Colon (tissue), 2 donors: ENCODE data around the gene SAMD15.
"Not testable (repeated sequence)": the region's sequence is repeated elsewhere in the genome, so short reads cannot be mapped to it uniquely, and the experiment has no call there.

Source experiments
- FAIRE-seq: peaks from 2 replicates; lab custom pipeline; 2012; peaks lifted over from hg19 to GRCh38; lab: Jason Lieb, UNC
- donor health status: control.
- donor health status: control.

Gene SAMD15

DNA sequence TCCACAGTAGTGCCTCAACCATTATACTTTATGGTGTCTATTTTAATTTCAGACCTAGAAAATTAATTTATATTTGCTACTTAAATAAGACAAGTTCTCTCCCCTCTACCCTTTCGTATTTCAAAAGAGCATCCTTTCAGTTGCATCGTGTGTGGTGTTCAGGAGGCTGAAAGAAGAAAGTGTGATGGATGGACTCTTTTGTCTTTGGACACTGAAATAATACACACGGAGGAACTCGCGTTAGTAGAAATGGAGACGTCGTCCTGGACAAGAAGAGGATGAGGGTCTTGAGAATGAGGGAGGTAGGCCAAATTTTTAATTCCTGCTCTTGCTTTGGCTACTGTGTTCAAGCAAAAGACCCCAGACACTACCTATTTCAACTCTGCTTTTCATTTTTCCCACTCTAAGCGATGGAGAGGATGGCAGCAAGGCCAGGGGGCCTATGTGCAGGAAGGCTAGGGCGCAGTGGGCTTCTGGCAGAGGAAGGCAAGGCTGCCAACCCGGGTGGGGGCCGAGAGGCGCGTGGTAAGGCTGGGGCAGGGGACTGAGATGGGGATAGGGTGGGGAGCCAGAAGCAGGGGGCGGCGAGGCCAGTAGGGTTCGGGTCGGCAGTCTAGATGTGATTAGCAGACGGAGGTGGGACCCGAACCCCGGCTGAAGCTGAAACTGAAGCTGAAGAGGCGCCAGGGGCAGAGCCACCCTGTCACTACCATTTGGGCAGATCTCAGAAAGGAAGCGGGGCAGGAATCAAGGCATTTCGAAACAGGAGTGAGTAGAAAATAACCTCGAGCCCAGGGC, 1.0 kb upstream of the SAMD15 start:
- no peak for FAIRE-seq

DNA sequence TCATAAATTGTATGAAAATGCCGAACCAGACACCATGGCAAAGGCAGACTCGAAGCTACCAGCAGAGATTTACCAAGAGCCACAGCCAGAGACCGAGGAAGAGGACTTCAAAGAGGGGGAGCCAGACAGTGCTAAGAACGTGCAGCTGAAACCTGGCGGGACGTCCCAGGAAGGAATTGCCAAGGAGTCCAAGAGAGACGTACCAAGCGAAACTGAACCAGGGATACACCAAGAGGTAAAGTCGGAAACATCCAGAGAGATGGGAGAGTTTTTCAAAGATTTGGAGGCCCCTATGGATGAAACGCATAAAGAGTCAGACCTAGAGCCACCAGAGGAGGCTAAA, 294 bp downstream of the SAMD15 start:
- no peak for FAIRE-seq

DNA sequence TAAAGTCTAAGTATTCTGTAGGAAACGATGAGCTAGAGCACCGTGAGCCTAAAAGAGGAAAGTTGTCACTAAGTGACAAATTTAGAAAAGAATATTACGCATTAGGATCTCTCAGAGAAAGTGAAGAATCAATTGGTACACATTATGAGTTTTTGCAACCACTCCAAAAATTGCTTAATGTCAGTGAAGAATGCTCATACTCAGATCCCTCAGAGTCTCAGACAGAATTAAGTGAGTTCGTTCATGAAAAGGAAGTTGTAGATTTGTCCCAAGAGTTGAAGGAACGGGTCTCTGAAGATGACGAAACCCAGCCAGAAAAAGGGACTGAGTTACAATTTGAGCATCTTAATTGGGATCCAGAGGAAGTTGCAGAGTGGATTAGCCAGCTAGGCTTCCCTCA, 1.5 kb downstream of the SAMD15 start:
- FAIRE-seq, result no peak

DNA sequence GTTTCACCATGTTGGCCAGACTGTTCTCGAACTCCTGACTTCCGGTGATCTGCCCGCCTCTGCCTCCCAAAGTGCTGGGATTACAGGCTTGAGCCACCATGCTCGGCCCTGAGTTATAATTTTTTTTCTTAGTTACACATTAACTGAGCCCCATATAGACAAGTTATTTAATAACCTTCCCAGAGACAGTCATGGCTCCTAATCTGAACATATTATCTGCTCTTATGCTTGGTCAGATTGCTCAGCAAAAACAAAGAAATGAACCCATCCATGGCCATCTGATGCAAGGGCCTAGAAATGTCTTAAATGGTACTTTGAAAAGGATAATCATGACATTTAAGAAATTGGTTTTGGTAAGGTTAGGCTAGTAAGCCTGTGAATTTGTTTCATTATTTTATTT, 13.0 kb downstream of the SAMD15 start:
- FAIRE-seq, result no peak

DNA sequence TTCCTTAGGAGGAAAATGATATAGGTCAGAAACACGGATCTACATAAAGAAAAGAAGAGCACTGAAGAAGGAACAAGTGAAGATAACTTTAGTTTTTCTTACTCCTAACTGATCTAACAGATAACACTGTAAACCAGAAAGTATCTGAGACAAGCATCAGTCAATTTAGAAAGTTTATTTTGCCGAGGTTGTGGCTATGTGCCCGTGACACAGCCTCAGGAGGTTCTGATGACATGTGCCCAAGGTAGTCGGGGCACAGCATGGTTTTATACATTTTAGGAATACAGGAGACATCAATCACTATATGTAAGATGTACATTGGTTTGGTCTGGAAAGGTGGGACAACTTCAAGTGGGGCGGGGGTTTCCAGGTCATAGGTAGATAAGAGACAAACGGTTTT, 23.0 kb downstream of the SAMD15 start:
- FAIRE-seq, result no peak

DNA sequence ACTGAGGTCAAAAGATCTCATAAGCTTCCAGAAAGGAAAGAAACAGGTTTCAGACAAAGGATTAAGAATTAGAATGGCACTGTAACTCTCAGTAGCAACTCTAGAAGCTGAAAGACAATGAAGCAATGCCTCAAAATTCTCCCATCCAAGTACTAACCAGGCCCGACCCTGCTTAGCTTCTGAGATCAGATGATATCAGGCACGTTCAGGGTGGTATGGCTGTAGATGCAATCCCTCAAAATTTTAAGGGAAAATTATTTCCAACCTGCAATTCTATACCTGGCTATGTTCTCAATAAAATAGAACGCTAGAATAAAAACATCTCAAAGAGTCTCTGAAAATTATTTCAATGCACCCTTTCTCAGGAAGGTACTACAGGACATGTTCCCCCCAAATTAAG, 26.6 kb downstream of the SAMD15 start:
- FAIRE-seq, result no peak

DNA sequence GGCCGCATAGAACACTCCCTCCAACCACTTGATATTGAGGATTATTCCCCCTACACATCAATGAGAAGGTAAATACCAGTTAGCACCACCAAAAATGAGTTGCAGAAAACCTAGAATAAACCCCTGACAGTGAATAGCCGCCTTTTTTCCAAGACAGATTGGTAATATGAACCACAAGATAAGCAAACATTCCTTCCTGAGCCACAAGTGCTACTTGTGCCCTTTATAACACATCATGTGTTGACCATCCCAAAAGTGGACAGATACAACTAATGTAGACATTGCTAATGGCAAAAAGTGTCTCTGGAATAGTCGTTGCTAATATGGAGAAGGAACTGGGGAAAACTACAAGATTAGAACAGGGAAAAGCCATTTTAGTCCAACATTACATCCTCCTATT, 28.9 kb downstream of the SAMD15 start:
- FAIRE-seq, result no peak

DNA sequence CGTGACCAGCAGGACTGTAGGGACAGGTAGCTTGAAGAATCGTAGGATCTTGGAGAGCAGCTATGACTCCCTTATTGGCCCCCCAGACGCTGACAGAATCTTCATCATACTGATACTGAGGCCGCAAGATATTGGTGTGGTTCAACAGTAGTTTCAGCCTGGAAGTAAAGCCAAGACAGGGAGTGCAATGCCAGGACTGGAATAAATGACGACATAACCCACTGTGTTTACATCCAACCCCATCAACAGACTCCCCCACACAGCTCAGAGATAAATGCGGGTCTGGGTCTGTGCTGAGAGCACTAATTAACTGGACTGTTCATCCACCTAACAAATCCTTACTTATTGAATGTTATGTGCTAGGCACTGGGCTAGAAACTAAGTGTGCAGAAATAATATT, 29.5 kb downstream of the SAMD15 start:
- no peak for FAIRE-seq

DNA sequence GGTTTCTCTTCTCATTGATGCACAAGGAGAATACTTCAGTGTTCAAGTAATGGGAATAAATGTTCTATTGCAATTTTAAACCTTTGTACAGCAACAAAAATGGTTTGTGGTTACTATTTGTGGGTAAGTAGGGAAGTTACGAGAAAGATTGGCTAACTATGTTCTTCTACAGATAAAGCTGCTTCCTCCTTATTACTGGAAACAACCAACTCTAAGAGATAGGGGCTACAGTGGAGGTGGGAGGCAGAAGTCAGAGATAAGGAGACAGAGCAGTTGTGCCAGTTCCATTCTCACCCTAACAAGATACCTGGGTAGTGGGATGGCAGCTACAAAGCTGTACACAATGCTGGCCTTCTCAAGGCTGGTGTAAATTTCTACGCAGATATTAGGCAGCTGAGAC, 30.0 kb downstream of the SAMD15 start:
- no peak for FAIRE-seq

DNA sequence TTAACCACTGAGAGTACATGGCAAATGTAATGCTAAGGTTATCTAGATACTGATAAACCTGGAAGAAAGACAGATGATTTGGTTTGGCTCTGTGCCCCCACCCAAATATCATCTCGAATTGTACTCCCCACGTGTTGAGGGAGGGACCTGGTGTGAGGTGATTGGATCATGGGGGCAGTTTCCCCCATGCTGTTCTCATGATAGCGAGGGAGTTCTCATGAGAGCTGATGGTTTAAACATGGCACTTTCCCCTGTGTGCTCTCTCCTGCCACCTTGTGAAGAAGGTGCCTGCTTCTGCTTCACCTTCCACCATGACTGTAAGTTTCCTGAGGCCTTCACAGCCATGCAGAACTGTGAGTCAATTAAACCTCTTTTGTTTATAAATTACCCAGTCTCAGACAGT, 32.0 kb downstream of the SAMD15 start:
- FAIRE-seq, result no peak

DNA sequence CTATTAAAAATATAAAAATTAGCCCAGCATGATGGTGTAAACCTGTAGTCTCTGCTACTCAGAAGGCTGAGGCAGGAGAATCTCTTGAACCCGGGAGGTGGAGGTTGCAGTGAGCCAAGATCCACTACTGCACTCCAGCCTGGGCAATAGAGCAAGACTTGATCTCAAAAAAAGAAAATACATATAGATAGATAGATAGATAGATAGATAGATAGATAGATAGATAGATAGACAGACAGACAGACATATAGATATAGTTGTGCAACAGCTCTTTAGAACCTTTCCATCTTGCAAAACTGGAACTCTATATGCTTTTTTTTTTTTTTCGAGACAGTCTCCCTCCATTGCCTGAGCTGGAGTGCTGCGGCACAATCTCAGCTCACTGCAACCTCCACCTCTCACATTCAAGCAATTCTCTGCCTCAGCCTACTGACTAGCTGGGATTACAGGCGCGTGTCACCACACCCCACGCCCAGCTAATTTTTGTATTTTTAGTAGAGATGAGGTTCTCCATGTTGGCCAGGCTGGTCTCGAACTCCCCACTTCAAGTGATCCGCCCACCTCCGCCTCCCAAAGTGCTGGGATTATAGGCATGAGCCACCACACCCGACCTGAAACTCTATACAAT, 38.3 kb downstream of the SAMD15 start:
- FAIRE-seq, result not testable (repeated sequence)

DNA sequence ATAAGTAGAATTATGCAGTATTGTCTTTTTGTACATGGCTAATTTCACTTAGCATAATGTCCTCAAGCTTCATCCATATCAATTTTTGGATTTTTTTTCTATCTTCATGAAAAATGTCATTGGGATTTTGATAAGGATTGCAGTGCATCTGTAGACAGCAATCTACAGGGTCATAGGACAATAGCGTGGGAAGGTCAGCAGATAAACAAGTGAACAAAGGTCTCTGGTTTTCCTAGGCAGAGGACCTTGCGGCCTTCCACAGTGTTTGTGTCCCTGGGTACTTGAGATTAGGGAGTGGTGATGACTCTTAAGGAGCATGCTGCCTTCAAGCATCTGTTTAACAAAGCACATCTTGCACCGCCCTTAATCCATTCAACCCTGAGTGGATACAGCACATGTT, 38.9 kb downstream of the SAMD15 start:
- FAIRE-seq, result not testable (repeated sequence)

DNA sequence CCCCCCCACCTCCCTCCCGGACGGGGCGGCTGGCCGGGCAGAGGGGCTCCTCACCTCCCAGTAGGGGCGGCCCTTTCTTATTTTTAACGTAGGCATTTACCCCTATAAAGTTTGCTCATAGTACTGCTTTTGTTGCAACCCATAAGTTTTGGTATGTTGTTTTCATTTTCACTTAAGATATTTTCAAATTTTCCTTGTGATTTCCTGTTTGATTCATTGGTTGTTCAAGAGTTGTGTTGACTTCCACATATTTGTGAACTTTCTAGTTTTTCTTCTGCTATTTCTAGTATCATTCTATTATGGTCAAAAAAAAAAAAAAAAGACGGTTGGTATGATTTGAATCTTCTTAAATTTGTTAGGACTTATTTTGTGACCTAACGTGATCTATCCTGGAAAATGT, 39.7 kb downstream of the SAMD15 start:
- no peak for FAIRE-seq

DNA sequence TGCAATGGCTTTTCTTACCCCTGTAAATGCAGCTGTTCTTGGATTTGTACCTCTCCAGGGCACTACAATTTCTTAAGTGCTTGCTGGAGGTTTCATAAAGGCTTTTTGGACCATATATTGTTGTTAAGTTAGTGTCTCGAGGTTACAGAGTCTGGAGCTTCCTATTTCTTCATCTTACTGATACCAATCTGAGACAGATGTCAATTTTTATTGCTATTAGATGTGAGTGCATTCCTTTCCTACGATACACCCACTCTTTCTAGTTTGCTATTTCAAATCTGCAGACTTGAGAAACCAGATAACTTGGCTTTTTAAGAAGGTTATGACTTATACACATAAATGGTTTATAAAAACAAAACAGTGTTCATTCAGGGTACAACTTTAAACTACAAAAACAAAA, 44.0 kb downstream of the SAMD15 start:
- no peak for FAIRE-seq

DNA sequence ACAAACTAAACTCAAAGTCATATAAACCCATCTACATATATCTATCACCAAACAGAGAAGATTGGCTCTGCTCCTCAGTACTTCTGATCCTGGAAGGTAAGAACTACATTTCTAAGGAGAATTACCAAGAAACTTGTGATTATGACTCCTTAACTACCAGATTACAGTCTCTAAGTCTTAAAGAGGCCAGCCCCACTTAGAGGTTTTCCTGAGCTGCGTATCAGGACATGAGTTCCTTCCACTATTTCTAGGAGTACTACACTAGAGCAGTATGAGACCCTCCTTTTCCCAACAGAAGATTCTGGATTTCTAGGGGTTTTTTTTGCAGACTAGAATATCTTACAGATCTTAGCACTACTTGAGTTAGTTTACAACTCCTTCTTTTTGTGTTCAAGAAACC, 46.2 kb downstream of the SAMD15 start, which contains the start of gene NOXRED1:
Gene NOXRED1, minus strand, starts transcription at position 101 of the 400 bp plus-strand sequence. CDS start 634 bp downstream, outside the sequence.
- no peak for FAIRE-seq

DNA sequence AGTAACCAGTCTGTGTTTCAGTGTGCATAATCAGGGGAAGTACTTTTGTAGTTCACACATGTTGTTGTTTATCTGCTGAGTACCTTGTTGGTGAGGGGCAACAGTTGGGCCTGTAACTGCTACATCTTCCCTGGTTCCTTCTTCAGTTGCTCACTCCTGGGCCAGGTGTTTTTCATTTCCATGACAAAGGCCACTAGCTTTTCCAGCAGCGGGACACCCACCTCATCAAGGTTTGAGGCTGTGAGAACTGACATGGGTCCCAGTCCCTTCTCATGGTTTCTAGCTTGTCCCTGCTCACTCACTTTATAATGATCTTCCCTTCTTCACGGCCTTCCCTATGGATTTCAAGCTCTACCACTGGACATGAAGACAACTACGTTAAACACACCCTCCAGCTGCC, 47.7 kb downstream of the SAMD15 start:
- FAIRE-seq, result no peak

DNA sequence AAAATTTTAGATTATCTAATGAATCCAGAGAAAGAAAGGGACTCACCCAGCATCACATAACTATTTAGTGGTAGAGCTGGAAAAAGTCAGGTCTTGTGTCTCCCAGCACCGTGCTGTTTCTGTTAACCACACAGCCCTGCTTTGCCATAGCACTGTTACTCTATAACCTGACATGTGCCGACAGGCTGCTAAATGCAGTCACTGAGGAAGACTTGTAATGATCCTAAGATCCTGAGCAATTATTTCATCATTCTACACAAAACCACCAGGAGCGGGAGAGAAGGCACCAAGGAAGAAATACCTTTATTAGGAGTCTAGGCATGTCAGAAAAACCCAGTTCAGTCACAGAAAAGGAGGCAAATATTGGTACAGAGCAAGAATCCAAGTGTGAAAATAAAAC, 49.2 kb downstream of the SAMD15 start:
- FAIRE-seq, result no peak

DNA sequence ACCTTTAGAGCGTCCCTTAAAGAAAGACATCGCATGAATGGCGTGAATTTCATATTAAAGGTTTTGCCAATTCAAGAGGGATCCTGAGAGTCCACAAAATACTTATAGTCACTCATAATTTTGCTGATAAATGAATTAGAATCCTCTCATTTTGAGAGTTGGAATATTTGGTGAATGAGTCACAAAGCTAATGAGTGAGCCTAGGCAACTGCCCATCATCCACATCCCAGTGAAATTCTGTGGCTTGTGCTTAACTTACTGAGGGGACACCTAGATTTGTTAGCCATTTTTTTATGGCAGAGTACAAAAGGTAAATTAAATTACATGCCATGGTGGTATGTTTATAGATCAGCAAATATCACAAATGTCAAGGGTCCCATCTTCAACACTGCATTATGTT, 58.9 kb downstream of the SAMD15 start:
- no peak for FAIRE-seq

DNA sequence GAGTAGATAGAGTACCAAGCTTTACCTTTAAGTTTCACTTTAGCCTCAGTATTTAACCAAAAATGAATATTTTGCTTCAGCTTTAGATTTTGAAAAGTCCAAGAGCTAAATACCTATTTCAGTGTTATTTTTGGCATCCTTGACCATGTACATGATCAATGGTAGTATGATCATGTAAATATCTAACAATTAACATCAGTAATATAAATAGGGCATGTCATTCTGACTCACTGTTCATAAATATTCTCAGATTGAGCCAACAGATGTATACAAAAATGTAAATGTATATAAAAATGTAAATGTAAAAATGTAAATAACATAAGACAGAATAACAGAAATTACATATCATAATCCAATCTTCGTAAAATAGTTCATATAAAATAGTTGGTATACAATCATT, 61.4 kb downstream of the SAMD15 start:
- no peak for FAIRE-seq

DNA sequence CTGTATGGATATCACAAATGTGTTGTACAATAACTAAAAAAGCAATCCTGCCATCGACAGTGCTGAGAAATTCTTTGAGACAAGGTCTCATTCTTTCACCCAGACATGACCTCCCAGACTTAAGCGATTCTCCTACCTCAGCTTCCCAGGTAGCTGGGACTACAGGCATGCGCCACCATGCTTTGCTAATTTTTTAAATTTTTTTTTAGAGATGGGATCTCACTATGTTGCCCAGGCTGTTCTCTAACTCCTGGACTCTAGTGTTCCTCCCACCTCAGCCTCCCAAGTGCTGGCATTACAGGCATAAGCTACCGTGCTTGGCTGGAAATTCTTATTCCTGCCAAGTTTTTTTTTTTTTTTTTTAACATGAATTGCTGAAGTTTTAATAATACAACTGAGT, 62.7 kb downstream of the SAMD15 start:
- FAIRE-seq, result no peak
